ENCODE data around the gene OR8D2. TPM values are rescaled to one million over a fixed set of nuclear protein-coding genes. Genes with fewer than 3 reads are reported as not detected.

Gene OR8D2
- polyA plus RNA-seq, 2 of the 4 experiments (the other 2 are of a cell fraction): not detected

GRCh38 chr11:124344346-124344745 lies 24.3 kb upstream of the OR8D2 start:
- ChIA-PET CTCF (interaction anchor here (0.6 kb wide), 1 partner anchor 1534 kb away, joined by 3 read pairs; no protein-coding TSS in a partner anchor), POLR2A (no interaction called here)
- DNase-seq (ENCODE audit: low read depth in 1 of 2, low spot score in 1 of 2) (no peak), ATAC-seq (no peak), FAIRE-seq (no peak)
- no peak overlapping the region for H3K27ac ChIP-seq
- H3K4me2 ChIP-seq: no peak overlapping the region
- H3K4me1 ChIP-seq: no peaks in the 10 kb centered on the region
- TF ChIP-seq ZSCAN20 (CRISPR knock-in tag; IDR thresholded peaks at IDR 0.05) (no peak), HEYL (CRISPR knock-in tag; IDR thresholded peaks at IDR 0.05) (no peak)
- no peak overlapping the region for H3K4me3 ChIP-seq
- WGBS (ENCODE audit: missing lambda C conversion rate): 28% methylated on average over 5 of the region's 5 CpGs
- H3K9me3 ChIP-seq: no peaks in the 10 kb centered on the region

GRCh38 chr11:124340142-124340447 lies 20.1 kb upstream of the OR8D2 start:
- CTCF ChIA-PET: no interaction called here
- Histone ChIP-seq H3K4me2 (no peak overlapping the region), H3K4me1 (no peaks in the 10 kb centered on the region), H3K27ac (no peak overlapping the region), H3K4me3 (no peak overlapping the region), H3K9me3 (no peaks in the 10 kb centered on the region)
- FAIRE-seq: no peak
- no peak for ATAC-seq
- no peak for DNase-seq (ENCODE audit: low read depth in 1 of 2, low spot score in 1 of 2)
- WGBS (ENCODE audit: missing lambda C conversion rate): 13% methylated on average over 2 of the region's 2 CpGs
- TF ChIP-seq ATOH8 (CRISPR knock-in tag; IDR thresholded peaks at IDR 0.05; ENCODE audit: low read depth) (no peak), PBX3 (IDR thresholded peaks at IDR 0.05) (no peak)
- POLR2A ChIA-PET: no interaction called here

- FAIRE-seq: no peak
- CTCF ChIA-PET: no interaction called here
- POLR2A ChIA-PET: no interaction called here
- ATAC-seq: no peak
- no peak for DNase-seq (ENCODE audit: low read depth in 1 of 2, low spot score in 1 of 2)
- Histone ChIP-seq H3K4me2 (no peak overlapping the region), H3K4me3 (no peak overlapping the region), H3K27ac (no peak overlapping the region), H3K4me1 (no peaks in the 10 kb centered on the region), H3K9me3 (no peaks in the 10 kb centered on the region)
- 16% methylated on average over 6 of the region's 6 CpGs for WGBS (ENCODE audit: missing lambda C conversion rate)
- TF ChIP-seq RNF2 (IDR thresholded peaks at IDR 0.05; ENCODE audit: borderline replicate concordance, low read depth) (no peak), RFX5 (IDR thresholded peaks at IDR 0.05) (no peak), HDAC2 (IDR thresholded peaks at IDR 0.05) (no peak), EHF (CRISPR knock-in tag; IDR thresholded peaks at IDR 0.05) (no peak), TFCP2L1 (CRISPR knock-in tag; IDR thresholded peaks at IDR 0.05) (no peak), REST (IDR thresholded peaks at IDR 0.05) (no peak)
These were observed 19.6 kb upstream of the OR8D2 start for GRCh38 chr11:124339396-124340141.

GRCh38 chr11:124331873-124332272 lies 11.9 kb upstream of the OR8D2 start:
- POLR2A ChIA-PET: no interaction called here
- no peak overlapping the region for H3K27ac ChIP-seq
- no peak for FAIRE-seq

More at GRCh38 chr11:124331873-124332272, 11.9 kb upstream of the OR8D2 start:
- DNase-seq (ENCODE audit: low read depth in 1 of 2, low spot score in 1 of 2): no peak
- ATAC-seq: no peak
- TF ChIP-seq MAFK (IDR thresholded peaks at IDR 0.05; ENCODE audit: partially characterized antibody) (peak; percentile 39), EP300 (IDR thresholded peaks at IDR 0.05) (no peak)
- H3K4me1 ChIP-seq: no peaks in the 10 kb centered on the region
- 5% methylated on average over 3 of the region's 3 CpGs for WGBS (ENCODE audit: missing lambda C conversion rate)
- no peak overlapping the region for H3K4me2 ChIP-seq
- no peak overlapping the region for H3K4me3 ChIP-seq
- CTCF ChIA-PET: no interaction called here
- no peaks in the 10 kb centered on the region for H3K9me3 ChIP-seq

All from A549 (cell line).